Breast epithelium (tissue), 3 donors: ENCODE measurements around the gene AKR1D1.

ENCODE experiments used
- CTCF ChIP-seq, 3 donors: fragments of 450-650 bp; IDR thresholded peaks; one replicate each; pipeline ENCODE4 v1.5.1; 2016 to 2017; ENCODE audit warnings: antibody characterized with exemption in 3 of 3, mild to moderate bottlenecking in 3 of 3, moderate library complexity in 3 of 3
- POLR2A ChIP-seq: fragments of 450-650 bp; IDR thresholded peaks from one replicate; pipeline ENCODE4 v1.6.1; 2016; ENCODE audit warnings: antibody characterized with exemption, mild to moderate bottlenecking, moderate library complexity

DNA sequence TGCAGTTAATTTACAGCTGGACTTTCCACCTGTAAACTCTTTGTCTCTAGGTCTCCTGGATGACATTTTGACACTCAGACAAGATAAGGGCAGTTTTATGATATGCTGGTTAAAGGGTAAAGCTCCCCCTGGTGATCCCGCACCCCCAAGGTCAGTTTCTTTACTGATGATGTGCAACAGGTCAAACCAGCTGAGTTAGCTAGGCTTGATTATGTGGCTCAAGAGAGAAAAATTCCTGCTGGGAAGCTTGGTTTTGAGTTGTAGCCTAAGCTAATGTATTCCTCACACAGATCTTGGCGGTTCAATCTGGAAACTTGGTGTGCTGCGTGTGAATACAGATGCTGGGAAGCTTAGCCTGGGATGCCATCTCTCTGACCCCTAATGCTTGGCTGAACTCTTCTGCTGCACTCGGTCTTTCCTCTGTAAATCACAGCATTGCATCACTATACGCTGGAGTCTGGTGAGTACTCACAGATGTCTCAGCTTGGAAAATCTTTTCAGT, 11.4 kb upstream of the AKR1D1 start:
- no peak for TF ChIP-seq CTCF (IDR thresholded peaks at IDR 0.05)
- TF ChIP-seq POLR2A = no peak
